Measurements from ENCODE around the gene LMBRD2.

- TF ChIP-seq CTCF (conservative IDR thresholded peaks at IDR 0.05; ENCODE audit: low read depth, low read length), result no peak
- TF ChIP-seq EZH2 (IDR thresholded peaks at IDR 0.05; ENCODE audit: borderline replicate concordance, low read depth, low read length, poor library complexity, severe bottlenecking), result no peak
Measured at GRCh38 chr5:36078430-36078829, 73.3 kb downstream of the LMBRD2 start.
